ENCODE results near the gene KIF1B.

The KIF1B gene

DNA sequence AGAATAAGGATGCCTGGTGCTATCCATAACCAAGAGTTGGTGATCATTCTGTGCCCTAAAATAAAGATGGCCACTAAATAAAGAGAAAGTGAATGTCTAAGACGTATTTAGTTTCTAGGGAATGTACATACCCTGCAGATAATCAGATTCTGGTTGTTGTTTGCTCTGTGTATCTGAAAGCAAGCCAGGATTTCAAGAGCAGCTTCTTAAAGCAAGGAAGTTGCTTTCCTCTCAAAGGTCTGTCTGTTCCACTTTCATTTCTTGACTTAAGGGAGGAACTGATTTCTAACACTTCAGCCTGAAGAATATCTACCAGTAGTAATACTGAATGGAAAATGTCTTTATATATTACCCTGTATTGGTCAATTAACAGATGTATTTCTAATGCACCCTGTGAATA lies 88.8 kb downstream of the KIF1B start:
- TF ChIP-seq CSRNP3 (CRISPR knock-in tag; IDR thresholded peaks at IDR 0.05), result no peak
- no peak for TF ChIP-seq CSDC2 (CRISPR knock-in tag; IDR thresholded peaks at IDR 0.05)
- ATAC-seq, result no peak

- TF ChIP-seq RARB (CRISPR knock-in tag; IDR thresholded peaks at IDR 0.05), result no peak
- ATAC-seq, result no peak
Measured at GRCh38 chr1:10302416-10302815, 92.0 kb downstream of the KIF1B start.

- ATAC-seq, result no peak
- no peak for TF ChIP-seq ZFP30 (CRISPR knock-in tag; IDR thresholded peaks at IDR 0.05)
- no peak for TF ChIP-seq ZNF70 (CRISPR knock-in tag; IDR thresholded peaks at IDR 0.05)
- TF ChIP-seq CSRNP3 (CRISPR knock-in tag; IDR thresholded peaks at IDR 0.05), result no peak
- TF ChIP-seq ZNF565 (CRISPR knock-in tag; conservative IDR thresholded peaks at IDR 0.05; ENCODE audit: low read depth), result no peak
- TF ChIP-seq ZC3H10 (CRISPR knock-in tag; IDR thresholded peaks at IDR 0.05), result no peak
- TF ChIP-seq BACH2 (CRISPR knock-in tag; IDR thresholded peaks at IDR 0.05; ENCODE audit: borderline replicate concordance), result no peak
- no peak for TF ChIP-seq ZFP3 (CRISPR knock-in tag; IDR thresholded peaks at IDR 0.05)
- no peak for TF ChIP-seq TOX (CRISPR knock-in tag; IDR thresholded peaks at IDR 0.05; ENCODE audit: borderline replicate concordance)
- no peak for TF ChIP-seq ARNTL (CRISPR knock-in tag; IDR thresholded peaks at IDR 0.05; ENCODE audit: borderline replicate concordance, low read depth)
- TF ChIP-seq, protein P1, sequence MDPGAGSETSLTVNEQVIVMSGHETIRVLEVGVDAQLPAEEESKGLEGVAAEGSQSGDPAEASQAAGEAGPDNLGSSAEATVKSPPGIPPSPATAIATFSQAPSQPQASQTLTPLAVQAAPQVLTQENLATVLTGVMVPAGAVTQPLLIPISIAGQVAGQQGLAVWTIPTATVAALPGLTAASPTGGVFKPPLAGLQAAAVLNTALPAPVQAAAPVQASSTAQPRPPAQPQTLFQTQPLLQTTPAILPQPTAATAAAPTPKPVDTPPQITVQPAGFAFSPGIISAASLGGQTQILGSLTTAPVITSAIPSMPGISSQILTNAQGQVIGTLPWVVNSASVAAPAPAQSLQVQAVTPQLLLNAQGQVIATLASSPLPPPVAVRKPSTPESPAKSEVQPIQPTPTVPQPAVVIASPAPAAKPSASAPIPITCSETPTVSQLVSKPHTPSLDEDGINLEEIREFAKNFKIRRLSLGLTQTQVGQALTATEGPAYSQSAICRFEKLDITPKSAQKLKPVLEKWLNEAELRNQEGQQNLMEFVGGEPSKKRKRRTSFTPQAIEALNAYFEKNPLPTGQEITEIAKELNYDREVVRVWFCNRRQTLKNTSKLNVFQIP (CRISPR knock-in tag; IDR thresholded peaks at IDR 0.05; ENCODE audit: borderline replicate concordance, low read depth), result no peak
- TF ChIP-seq, protein P2, sequence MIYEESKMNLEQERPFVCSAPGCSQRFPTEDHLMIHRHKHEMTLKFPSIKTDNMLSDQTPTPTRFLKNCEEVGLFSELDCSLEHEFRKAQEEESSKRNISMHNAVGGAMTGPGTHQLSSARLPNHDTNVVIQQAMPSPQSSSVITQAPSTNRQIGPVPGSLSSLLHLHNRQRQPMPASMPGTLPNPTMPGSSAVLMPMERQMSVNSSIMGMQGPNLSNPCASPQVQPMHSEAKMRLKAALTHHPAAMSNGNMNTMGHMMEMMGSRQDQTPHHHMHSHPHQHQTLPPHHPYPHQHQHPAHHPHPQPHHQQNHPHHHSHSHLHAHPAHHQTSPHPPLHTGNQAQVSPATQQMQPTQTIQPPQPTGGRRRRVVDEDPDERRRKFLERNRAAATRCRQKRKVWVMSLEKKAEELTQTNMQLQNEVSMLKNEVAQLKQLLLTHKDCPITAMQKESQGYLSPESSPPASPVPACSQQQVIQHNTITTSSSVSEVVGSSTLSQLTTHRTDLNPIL (CRISPR knock-in tag; IDR thresholded peaks at IDR 0.05; ENCODE audit: low read depth), result no peak
- TF ChIP-seq GLIS3 (CRISPR knock-in tag; IDR thresholded peaks at IDR 0.05), result no peak
- TF ChIP-seq CSDC2 (CRISPR knock-in tag; IDR thresholded peaks at IDR 0.05), result no peak
- no peak for TF ChIP-seq ZNF8 (CRISPR knock-in tag; IDR thresholded peaks at IDR 0.05)
Measured at GRCh38 chr1:10304295-10304694, 93.9 kb downstream of the KIF1B start.

DNA sequence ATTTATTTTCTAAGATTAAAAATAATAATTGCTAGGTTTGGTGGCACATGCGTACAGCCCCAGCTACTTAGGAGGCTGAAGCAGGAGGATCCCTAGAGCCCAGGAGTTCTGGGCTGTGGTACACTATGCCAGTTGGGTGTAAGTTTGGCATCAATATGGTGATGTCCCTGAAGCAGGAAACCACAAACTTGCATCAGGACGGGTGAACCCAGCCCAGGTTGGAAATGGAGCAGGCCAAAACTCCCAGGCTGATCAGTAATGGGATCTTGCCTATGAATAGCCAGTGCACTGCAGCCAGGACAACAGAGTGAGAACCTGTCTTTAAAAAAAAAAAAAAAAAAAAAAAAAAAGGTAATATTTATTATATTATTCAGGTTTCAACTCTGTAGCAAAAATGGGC lies 96.1 kb downstream of the KIF1B start:
- TF ChIP-seq ZFP30 (CRISPR knock-in tag; IDR thresholded peaks at IDR 0.05) (no peak), ZNF565 (CRISPR knock-in tag; conservative IDR thresholded peaks at IDR 0.05; ENCODE audit: low read depth) (no peak)
- no peak for ATAC-seq

GRCh38 chr1:10308001-10308400 lies 97.6 kb downstream of the KIF1B start:
- TF ChIP-seq ESRRG (CRISPR knock-in tag; IDR thresholded peaks at IDR 0.05) (no peak), ZFP30 (CRISPR knock-in tag; IDR thresholded peaks at IDR 0.05) (no peak), SNAI2 (CRISPR knock-in tag; IDR thresholded peaks at IDR 0.05) (no peak), OSR1 (CRISPR knock-in tag; IDR thresholded peaks at IDR 0.05) (no peak), CSRNP3 (CRISPR knock-in tag; IDR thresholded peaks at IDR 0.05) (no peak), PATZ1 (CRISPR knock-in tag; IDR thresholded peaks at IDR 0.05; ENCODE audit: borderline replicate concordance) (no peak), TOX (CRISPR knock-in tag; IDR thresholded peaks at IDR 0.05; ENCODE audit: borderline replicate concordance) (no peak), RARB (CRISPR knock-in tag; IDR thresholded peaks at IDR 0.05) (no peak), ZNF8 (CRISPR knock-in tag; IDR thresholded peaks at IDR 0.05) (no peak), ARNTL (CRISPR knock-in tag; IDR thresholded peaks at IDR 0.05; ENCODE audit: borderline replicate concordance, low read depth) (no peak), ZNF565 (CRISPR knock-in tag; conservative IDR thresholded peaks at IDR 0.05; ENCODE audit: low read depth) (no peak), TCF4 (CRISPR knock-in tag; IDR thresholded peaks at IDR 0.05; ENCODE audit: borderline replicate concordance) (no peak), ZFP3 (CRISPR knock-in tag; IDR thresholded peaks at IDR 0.05) (no peak), ZNF70 (CRISPR knock-in tag; IDR thresholded peaks at IDR 0.05) (no peak), BACH2 (CRISPR knock-in tag; IDR thresholded peaks at IDR 0.05; ENCODE audit: borderline replicate concordance) (no peak), GLIS3 (CRISPR knock-in tag; IDR thresholded peaks at IDR 0.05) (no peak)
- TF ChIP-seq, protein P1 (CRISPR knock-in tag; IDR thresholded peaks at IDR 0.05; ENCODE audit: borderline replicate concordance, low read depth), result no peak
- ATAC-seq, result no peak

All from SK-N-SH treated with all-trans-retinoic acid at 6 μM for 48 hours (cell line).